Stimulated activated CD4-positive, alpha-beta T cell treated with anti-CD3 and anti-CD28 coated beads, Interleukin-15, amount 100 ng/mL, for 1 hour (primary cell): ENCODE data around the gene CT45A3.
"Not testable (repeated sequence)": the region's sequence is repeated elsewhere in the genome, so short reads cannot be mapped to it uniquely, and the experiment has no call there.

ENCODE experiments used
- DNase-seq, 2 donors: peaks; one replicate each; pipeline ENCODE4 v3.0.0-alpha.2; 2020; ENCODE audit warnings: low read depth in 1 of 2, low spot score in 1 of 2

Gene CT45A3

GRCh38 chrX:135768091-135768490 is at the start of gene CT45A3:
Gene CT45A3, minus strand, starts transcription at chrX:135768191. Its CDS starts 3,747 bp downstream, at chrX:135764444.
- DNase-seq = not testable (repeated sequence)

GRCh38 chrX:135802687-135803086 is 34.7 kb upstream of the CT45A3 start, which contains the start of gene CT45A6:
Gene CT45A6, minus strand, starts transcription at chrX:135802787. Its CDS starts 3,794 bp downstream, at chrX:135798993.
- DNase-seq = not testable (repeated sequence)

GRCh38 chrX:135785403-135785802 is 17.4 kb upstream of the CT45A3 start, which contains the start of gene CT45A5:
Gene CT45A5, minus strand, starts transcription at chrX:135785503. Its CDS starts 3,774 bp downstream, at chrX:135781729.
- not testable (repeated sequence) for DNase-seq

GRCh38 chrX:135744739-135745138 is 23.3 kb downstream of the CT45A3 start:
- DNase-seq = not testable (repeated sequence)

GRCh38 chrX:135741192-135741715 is 26.7 kb downstream of the CT45A3 start:
- no peak for DNase-seq

- peak in 1 of 2 donors; percentile 17 for DNase-seq
Observed at GRCh38 chrX:135740681-135741149, 27.3 kb downstream of the CT45A3 start.

GRCh38 chrX:135737366-135738071 is 30.5 kb downstream of the CT45A3 start:
- no peak for DNase-seq

GRCh38 chrX:135734666-135735065 is 33.3 kb downstream of the CT45A3 start:
- not testable (repeated sequence) for DNase-seq

- DNase-seq = no peak
Observed at GRCh38 chrX:135713795-135714194, 54.2 kb downstream of the CT45A3 start.

- not testable (repeated sequence) for DNase-seq
Observed at GRCh38 chrX:135713183-135713689, 54.8 kb downstream of the CT45A3 start, which contains the start of gene CT45A1. Gene CT45A1, plus strand, starts transcription at chrX:135713639. Its CDS starts 5,302 bp downstream, at chrX:135718941.
